GM21447 (cell line): Measurements from ENCODE around the gene ATP2B3.
"Not testable (repeated sequence)": the region's sequence is repeated elsewhere in the genome, so short reads cannot be mapped to it uniquely, and the experiment has no call there.

Experiments
- ATAC-seq: cut with Tn5 transposase; IDR thresholded peaks from one replicate; pipeline ENCODE4 v1.9.1; 2021; ENCODE audit not compliant: unreplicated experiment

ATP2B3 gene

GRCh38 chrX:153592091-153592833 is 74.8 kb downstream of the ATP2B3 start:
- no peak for ATAC-seq

GRCh38 chrX:153592966-153593688 is 75.7 kb downstream of the ATP2B3 start:
- ATAC-seq = no peak

- no peak for ATAC-seq
These were observed 76.5 kb downstream of the ATP2B3 start for GRCh38 chrX:153593811-153594500.

GRCh38 chrX:153595387-153595786 is 77.9 kb downstream of the ATP2B3 start:
- ATAC-seq = no peak

GRCh38 chrX:153595859-153596857 is 78.7 kb downstream of the ATP2B3 start:
- ATAC-seq = no peak

GRCh38 chrX:153596981-153597750 is 79.7 kb downstream of the ATP2B3 start:
- no peak for ATAC-seq

- peak; percentile 49 for ATAC-seq
These were observed 81.2 kb downstream of the ATP2B3 start, which contains the start of gene CCNQ for GRCh38 chrX:153598541-153599191. Gene CCNQ (minus strand): TSS chrX:153599139. CDS start chrX:153599073, 66 bp downstream.

- ATAC-seq = peak; percentile 72
These were observed 82.0 kb downstream of the ATP2B3 start for GRCh38 chrX:153599192-153600031.

- ATAC-seq = no peak
These were observed 82.6 kb downstream of the ATP2B3 start for GRCh38 chrX:153600032-153600373.

- ATAC-seq = no peak
These were observed 83.5 kb downstream of the ATP2B3 start for GRCh38 chrX:153600921-153601320.

- ATAC-seq = no peak
These were observed 84.2 kb downstream of the ATP2B3 start for GRCh38 chrX:153601511-153602110.

GRCh38 chrX:153602601-153603000 is 85.2 kb downstream of the ATP2B3 start:
- no peak for ATAC-seq

- ATAC-seq = no peak
These were observed 85.8 kb downstream of the ATP2B3 start for GRCh38 chrX:153603131-153603656.

GRCh38 chrX:153604666-153605380 is 87.4 kb downstream of the ATP2B3 start:
- ATAC-seq = not testable (repeated sequence)

- no peak for ATAC-seq
These were observed 89.1 kb downstream of the ATP2B3 start for GRCh38 chrX:153606503-153606902.

- ATAC-seq = no peak
These were observed 90.9 kb downstream of the ATP2B3 start for GRCh38 chrX:153608376-153608775.

GRCh38 chrX:153608806-153609205 is 91.4 kb downstream of the ATP2B3 start:
- ATAC-seq = no peak
